SK-N-MC (cell line): ENCODE results near the gene MAPKAPK3.

Experiments used
- EZH2 ChIP-seq: fragments of 200-600 bp; sonication (generic); IDR thresholded peaks from one replicate; pipeline ENCODE4 v1.6.1; 2017; ENCODE audit warnings: antibody characterized with exemption
- FOXP2 ChIP-seq: optimal IDR thresholded peaks from 2 replicates; pipeline ENCODE3; 2011; ENCODE audit warnings: mild to moderate bottlenecking, moderate library complexity; ENCODE audit not compliant: insufficient read depth; ENCODE audit errors: extremely low read length, control extremely low read depth
- POLR2AphosphoS5 ChIP-seq: IDR thresholded peaks from 2 replicates; pipeline ENCODE4 v1.6.1; 2012; ENCODE audit warnings: mild to moderate bottlenecking, low read depth, low read length, borderline replicate concordance

DNA sequence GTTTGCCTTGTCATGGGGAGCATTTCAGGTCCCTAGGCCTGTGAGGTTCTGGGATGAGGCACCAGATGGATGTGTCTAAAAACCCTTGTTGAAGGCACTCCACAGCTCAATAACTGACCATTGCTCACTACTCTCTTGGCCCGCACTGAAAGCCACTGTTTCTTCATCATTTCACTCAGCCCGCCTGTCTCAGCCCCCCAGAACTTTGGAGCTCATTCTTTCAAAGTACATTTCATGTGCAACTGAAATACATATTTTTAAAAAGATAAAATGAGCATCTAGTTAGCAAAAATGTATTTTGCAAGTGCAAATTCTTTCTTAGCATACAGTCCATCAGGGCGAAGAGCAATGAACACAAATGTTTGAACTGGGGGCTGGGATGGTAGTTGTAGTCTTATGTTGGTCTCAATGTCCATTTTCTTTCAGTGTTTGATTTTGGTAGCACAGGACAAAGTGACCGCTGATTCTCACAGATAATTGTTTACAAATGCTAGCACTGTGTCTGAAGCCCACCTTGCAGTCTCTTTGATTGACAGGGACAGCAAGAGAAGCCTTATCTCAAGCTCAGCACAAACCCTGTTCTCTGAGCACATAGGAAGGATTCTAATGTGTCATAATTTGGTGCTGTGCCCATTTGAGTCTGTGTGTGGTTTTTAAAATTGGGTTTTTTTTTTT lies 28.1 kb upstream of the MAPKAPK3 start:
- TF ChIP-seq EZH2 (no peak), POLR2AphosphoS5 (no peak), FOXP2 (no peak)
